Caki2 (cell line): ENCODE measurements around the gene INHBB. TPM values are rescaled to one million over a fixed set of nuclear protein-coding genes. Genes with fewer than 3 reads are reported as not detected.

Experiments used
- DNase-seq: peaks from one replicate; pipeline ENCODE4 v3.0.0-alpha.2; 2015; ENCODE audit warnings: low read depth
- in situ Hi-C: cut with HindIII; loops from 2 replicates; pipeline ENCODE4 v1.10.0; 2016; ENCODE audit warnings: low sequenced_read_pairs, low pct_unique_long_range_greater_than_20kb, mixed read lengths
- total RNA-seq: library from RNA; depleted of rRNA; stranded (reverse); fragments of >200 nt; shearing (Covaris generic); gene quantifications from 2 replicates; pipeline ENCODE4 v1.2.3, GENCODE V29; 2014; ENCODE audit warnings: low replicate concordance; rRNA removed

INHBB gene
- total RNA-seq, 1 experiment from 2014 or later: 52.0 TPM

DNA sequence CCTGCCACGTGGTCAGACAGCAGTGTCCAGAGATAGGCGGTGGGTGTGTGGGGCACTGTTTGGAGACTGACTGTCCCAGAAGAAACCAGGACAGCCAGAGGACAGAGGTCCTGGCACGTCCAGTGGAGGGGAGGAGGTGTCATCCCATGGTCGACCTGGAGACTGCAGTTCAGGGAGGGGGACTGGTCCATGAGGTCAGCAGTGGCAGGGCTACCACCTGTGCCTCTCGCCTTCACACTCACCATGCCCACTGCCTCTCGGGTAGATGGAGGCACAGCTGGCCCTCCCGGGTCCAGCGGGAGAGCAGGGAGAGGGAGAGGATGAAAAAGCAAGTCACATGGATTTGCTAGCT is 53.9 kb downstream of the INHBB start:
- DNase-seq: no peak
- in situ Hi-C loops: no loop called here

DNA sequence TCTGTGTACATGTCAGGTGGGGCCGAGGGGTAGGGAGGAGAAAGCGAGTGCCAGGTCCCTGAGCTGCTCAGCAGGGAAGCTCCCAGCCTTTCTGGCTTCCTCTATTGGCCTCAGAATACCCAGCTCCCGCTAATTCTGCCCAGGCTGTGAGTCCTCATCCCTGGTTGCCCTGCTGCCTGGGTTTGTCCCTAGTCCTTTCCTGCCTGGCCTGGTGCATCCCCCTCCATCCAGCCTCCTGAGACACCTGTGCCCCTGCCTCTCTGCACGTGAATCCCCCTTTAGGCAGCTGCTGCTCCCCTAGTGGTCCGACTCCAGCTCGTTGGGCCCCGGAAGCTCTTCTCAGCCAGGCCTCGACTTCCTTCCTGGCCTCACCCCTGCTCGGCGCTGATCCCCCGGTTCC is 54.6 kb downstream of the INHBB start:
- DNase-seq: no peak
- in situ Hi-C loops: no loop called here

Other genes starting within 250 kb of the INHBB start
- 36.1 and 38.3 TPM in 2 replicates for gene TMEM185B, start 122.7 kb upstream of the INHBB start, total RNA-seq
- gene RALB, start 93.3 kb upstream of the INHBB start, total RNA-seq: 92.7 and 116 TPM in 2 replicates